HCT116 (cell line): ENCODE data around the gene CCDC30. TPM values are rescaled to one million over a fixed set of nuclear protein-coding genes. Genes with fewer than 3 reads are reported as not detected.

Source experiments
- ATAC-seq: fragments of 200-7000 bp; cut with Tn5 transposase; 2 replicates; pipeline ENCODE4 v1.9.1; 2020; ENCODE audit warnings: mild to moderate bottlenecking, moderate library complexity
- BruUV-seq: library from RNA; stranded (reverse); fragments of 400-500 nt; replicated peaks from 2 replicates; lab custom pipeline; 2021; lab: Mats Ljungman, UMichigan
- CTCF ChIA-PET: fragments of 300-600 bp; sonication (Branson Sonifier 250); formaldehyde crosslinking; loops from one replicate; lab custom pipeline; 2021; ENCODE audit warnings: antibody characterized with exemption; lab: Charles Lee
- POLR2A ChIA-PET: fragments of 300-600, 350-600 bp; sonication (Branson Sonifier 250); formaldehyde crosslinking; loops from one replicate; lab custom pipeline; 2021; ENCODE audit warnings: antibody characterized with exemption; lab: Charles Lee
- RAD21 ChIA-PET, 2 experiments: fragments of 300-600 bp; sonication (Branson Sonifier 250); formaldehyde crosslinking; loops; one replicate each; lab custom pipeline; 2023; ENCODE audit warnings: low total read pairs in 2 of 2; ENCODE audit not compliant: uncharacterized antibody in 2 of 2, unreplicated experiment in 2 of 2, low non-redundant PET in 1 of 2; lab: Charles Lee
- DNase-seq: peaks from one replicate; pipeline ENCODE4 v3.0.0-alpha.2; 2010; ENCODE audit warnings: low read depth, low spot score
- H2AFZ ChIP-seq: fragments of 200-600 bp; shearing (Covaris generic), sonication (generic); 2 replicates; pipeline ENCODE4 v1.6.1; 2017; ENCODE audit warnings: low read depth, mixed run types, mixed read lengths, antibody characterized with exemption, low read length; ENCODE audit not compliant: poor library complexity, severe bottlenecking
- H3K27ac ChIP-seq: 2 replicates; pipeline ENCODE4 v1.5.1; 2012; ENCODE audit warnings: low read depth, low read length
- H3K27me3 ChIP-seq: fragments of 200-600 bp; sonication (generic); 2 replicates; pipeline ENCODE4 v1.6.1; 2016; ENCODE audit warnings: mixed run types, low read length, mixed read lengths; ENCODE audit not compliant: insufficient read depth
- H3K36me3 ChIP-seq, 2 experiments: fragments of 200-500 bp in 1 of 2; fragments of 200-600 bp in 1 of 2; sonication (Bioruptor generic) in 1 of 2; sonication (generic) in 1 of 2; 2 replicates each; pipeline versions ENCODE4 v1.5.1 to v1.6.1; 2014 to 2016; ENCODE audit warnings: low read length in 2 of 2, inconsistent platforms in 1 of 2, mixed read lengths in 1 of 2, mixed run types in 1 of 2; ENCODE audit not compliant: insufficient read depth in 2 of 2, control insufficient read depth in 1 of 2
- H3K4me1 ChIP-seq, 2 experiments: fragments of 200-600 bp in 1 of 2; sonication (generic) in 1 of 2; 2 replicates each; pipeline versions ENCODE4 v1.5.1 to v1.6.1; 2012 to 2017; ENCODE audit warnings: low read length in 2 of 2, inconsistent platforms in 1 of 2, mild to moderate bottlenecking in 1 of 2, mixed read lengths in 1 of 2, mixed run types in 1 of 2, moderate library complexity in 1 of 2; ENCODE audit not compliant: insufficient read depth in 2 of 2, control insufficient read depth in 1 of 2
- H3K4me2 ChIP-seq: fragments of 200-600 bp; sonication (generic); 2 replicates; pipeline ENCODE4 v1.6.1; 2017; ENCODE audit warnings: mixed run types, low read length, mixed read lengths
- H3K4me3 ChIP-seq, 2 experiments: fragments of 200-600 bp in 1 of 2; sonication (generic) in 1 of 2; replicated peaks in 1 of 2; 2 replicates each; pipeline ENCODE4 v1.5.1; 2011 to 2016; ENCODE audit warnings: low read length in 2 of 2, control low read depth in 1 of 2, low read depth in 1 of 2, mild to moderate bottlenecking in 1 of 2, mixed read lengths in 1 of 2, mixed run types in 1 of 2
- H3K79me2 ChIP-seq: fragments of 200-600 bp; sonication (generic); 2 replicates; pipeline ENCODE4 v1.6.1; 2017; ENCODE audit warnings: mild to moderate bottlenecking, mixed run types, low read length, moderate library complexity, mixed read lengths; ENCODE audit not compliant: insufficient read depth
- H3K9ac ChIP-seq: fragments of 200-600 bp; sonication (generic); 2 replicates; pipeline ENCODE4 v1.6.1; 2016; ENCODE audit warnings: low read length, mixed read lengths
- H3K9me2 ChIP-seq: fragments of 200-600 bp; sonication (generic), shearing (Covaris generic); 2 replicates; pipeline ENCODE4 v1.6.1; 2017; ENCODE audit warnings: mixed run types, mild to moderate bottlenecking, moderate library complexity; ENCODE audit not compliant: insufficient read depth
- H3K9me3 ChIP-seq, 2 experiments: fragments of 200-500 bp in 1 of 2; fragments of 200-600 bp in 1 of 2; sonication (Bioruptor generic) in 1 of 2; sonication (generic) in 1 of 2; 2 replicates each; pipeline ENCODE4 v1.6.1; 2014 to 2017; ENCODE audit warnings: low read length in 2 of 2, mixed read lengths in 2 of 2, inconsistent platforms in 1 of 2, low read depth in 1 of 2, mild to moderate bottlenecking in 1 of 2, mixed run types in 1 of 2, moderate library complexity in 1 of 2; ENCODE audit not compliant: control insufficient read depth in 1 of 2, insufficient read depth in 1 of 2
- H4K20me1 ChIP-seq: fragments of 200-600 bp; sonication (generic), shearing (Covaris generic); 2 replicates; pipeline ENCODE4 v1.6.1; 2017; ENCODE audit warnings: mixed run types, mild to moderate bottlenecking, moderate library complexity; ENCODE audit not compliant: insufficient read depth
- ATF3 ChIP-seq: IDR thresholded peaks from 2 replicates; pipeline ENCODE4 v1.6.1; 2012
- CBX3 ChIP-seq: IDR thresholded peaks from 2 replicates; pipeline ENCODE4 v1.6.1; 2012; ENCODE audit warnings: low read depth
- CEBPB ChIP-seq: IDR thresholded peaks from 2 replicates; pipeline ENCODE4 v1.6.1; 2012; ENCODE audit warnings: low read depth
- ELF1 ChIP-seq: IDR thresholded peaks from 2 replicates; pipeline ENCODE4 v1.6.1; 2012; ENCODE audit warnings: low read depth, borderline replicate concordance
- EZH2phosphoT487 ChIP-seq: fragments of 200-600 bp; IDR thresholded peaks from 2 replicates; pipeline ENCODE4 v1.6.1; 2018; ENCODE audit warnings: antibody characterized with exemption, borderline replicate concordance
- FOSL1 ChIP-seq: IDR thresholded peaks from 2 replicates; pipeline ENCODE4 v1.6.1; 2012; ENCODE audit warnings: low read depth
- JUND ChIP-seq: IDR thresholded peaks from 2 replicates; pipeline ENCODE4 v1.6.1; 2012
- MAX ChIP-seq: IDR thresholded peaks from 2 replicates; pipeline ENCODE4 v1.6.1; 2012
- POLR2AphosphoS5 ChIP-seq: IDR thresholded peaks from 2 replicates; pipeline ENCODE4 v1.6.1; 2011; ENCODE audit warnings: mild to moderate bottlenecking, low read depth, low read length, moderate library complexity
- RAD21 ChIP-seq: IDR thresholded peaks from 2 replicates; pipeline ENCODE4 v1.6.1; 2012; ENCODE audit warnings: low read depth, mild to moderate bottlenecking
- REST ChIP-seq: IDR thresholded peaks from 2 replicates; pipeline ENCODE4 v1.6.1; 2012; ENCODE audit warnings: low read depth
- SP1 ChIP-seq: IDR thresholded peaks from 2 replicates; pipeline ENCODE4 v1.6.1; 2012; ENCODE audit warnings: low read depth
- SRF ChIP-seq: IDR thresholded peaks from 2 replicates; pipeline ENCODE4 v1.6.1; 2012; ENCODE audit warnings: low read depth
- TCF7L2 ChIP-seq: IDR thresholded peaks from 2 replicates; pipeline ENCODE4 v1.7.0; 2011; ENCODE audit warnings: borderline replicate concordance, inconsistent platforms; ENCODE audit not compliant: insufficient read depth, insufficient read length; ENCODE audit errors: extremely low read depth
- YY1 ChIP-seq: IDR thresholded peaks from 2 replicates; pipeline ENCODE4 v1.6.1; 2011; ENCODE audit warnings: low read length, low read depth, moderate library complexity, mild to moderate bottlenecking; ENCODE audit not compliant: insufficient replicate concordance; ENCODE audit errors: extremely low read depth
- intact Hi-C: fragments of 100-400 bp; cut with micrococcal nuclease; formaldehyde crosslinking; loops from 2 replicates; pipeline ENCODE4 v1.10.0; 2022
- total RNA-seq: library from RNA; stranded (reverse); gene quantifications from one replicate; pipeline ENCODE4 v1.2.1, GENCODE V29; 2021; ENCODE audit not compliant: unreplicated experiment

The CCDC30 gene
- total RNA-seq, 1 experiment from 2014 or later = 2.0 TPM

- ChIA-PET CTCF (no interaction called here), POLR2A (no interaction called here), RAD21 (no interaction called here)
- H4K20me1 ChIP-seq = no peaks in the 10 kb centered on the region
- ATAC-seq = no peak
- no peak overlapping the region for H3K4me2 ChIP-seq
- DNase-seq = no peak
- H3K36me3 ChIP-seq = no peaks in the 10 kb centered on the region
- no peak overlapping the region for H2AFZ ChIP-seq
- no peaks in the 10 kb centered on the region for H3K79me2 ChIP-seq
- no TSS peak for BruUV-seq
- no peaks in the 10 kb centered on the region for H3K9me3 ChIP-seq
- no peak overlapping the region for H3K4me3 ChIP-seq
- H3K4me1 ChIP-seq = no peaks in the 10 kb centered on the region
- H3K9me2 ChIP-seq = no peaks in the 10 kb centered on the region
- no peaks in the 10 kb centered on the region for H3K27me3 ChIP-seq
- H3K27ac ChIP-seq = no peak overlapping the region
- intact Hi-C loops = no loop called here
- TF ChIP-seq ELF1 = no peak
- TF ChIP-seq POLR2AphosphoS5 = no peak
- TF ChIP-seq SP1 = no peak
- no peak for TF ChIP-seq YY1
- no peak for TF ChIP-seq CEBPB
- TF ChIP-seq TCF7L2 = no peak
- no peak for TF ChIP-seq FOSL1
- TF ChIP-seq MAX = no peak
- no peak for TF ChIP-seq ATF3
- TF ChIP-seq REST = no peak
- no peak for TF ChIP-seq SRF
- TF ChIP-seq CBX3 = no peak
- no peak for TF ChIP-seq RAD21
- no peak for TF ChIP-seq EZH2phosphoT487
- no peak for TF ChIP-seq JUND
- TF ChIP-seq, all 23 proteins: peak for 0
- H3K9ac ChIP-seq = no peak overlapping the region
Observed at GRCh38 chr1:42551590-42551989, 88.5 kb downstream of the CCDC30 start.
